Heart left ventricle (tissue), 16 donors: ENCODE data around the gene RNF121. TPM values are rescaled to one million over a fixed set of nuclear protein-coding genes. Genes with fewer than 3 reads are reported as not detected.
"Not testable (repeated sequence)": the region's sequence is repeated elsewhere in the genome, so short reads cannot be mapped to it uniquely, and the experiment has no call there.

Source experiments
- ATAC-seq, 4 donors: fragments of 200-7000 bp; cut with Tn5 transposase; one replicate each; pipeline ENCODE4 v1.9.1; 2020 to 2022; ENCODE audit warnings: moderate library complexity in 4 of 4, mild to moderate bottlenecking in 3 of 4, moderate number of reproducible peaks in 1 of 4
- DNase-seq, 5 donors: peaks; one replicate each; pipeline ENCODE4 v3.0.0-alpha.2; 2020
- H3K27ac ChIP-seq, 12 donors: fragments of 200-600 bp; sonication (generic) in 4 of 12; one replicate each; pipeline versions ENCODE4 v1.5.0 to v1.8.0; 2016 to 2022; ENCODE audit warnings: mild to moderate bottlenecking in 2 of 12
- H3K27me3 ChIP-seq, 9 donors: fragments of 200-600 bp; sonication (generic) in 2 of 9; one replicate each; pipeline versions ENCODE4 v1.5.1 to v1.8.0; 2016 to 2022; ENCODE audit warnings: mild to moderate bottlenecking in 3 of 9
- H3K36me3 ChIP-seq, 9 donors: fragments of 200-600 bp; sonication (generic) in 2 of 9; one replicate each; pipeline versions ENCODE4 v1.5.0 to v1.8.0; 2018 to 2022; ENCODE audit warnings: mild to moderate bottlenecking in 2 of 9
- H3K4me1 ChIP-seq, 12 donors: fragments of 200-600 bp; sonication (generic) in 4 of 12; one replicate each; pipeline versions ENCODE4 v1.5.0 to v1.8.0; 2016 to 2022; ENCODE audit warnings: mild to moderate bottlenecking in 3 of 12
- H3K4me3 ChIP-seq, 12 donors: fragments of 200-600 bp; sonication (generic) in 4 of 12; one replicate each; pipeline versions ENCODE4 v1.5.0 to v1.8.0; 2017 to 2022; ENCODE audit warnings: mild to moderate bottlenecking in 9 of 12, moderate library complexity in 4 of 12
- H3K9me3 ChIP-seq, 12 donors: fragments of 200-600 bp; sonication (generic) in 4 of 12; one replicate each; pipeline versions ENCODE4 v1.5.0 to v1.8.0; 2016 to 2022; ENCODE audit warnings: mild to moderate bottlenecking in 1 of 12
- CTCF ChIP-seq, 12 donors: fragments of 200-600 bp; sonication (generic) in 4 of 12; IDR thresholded peaks; one replicate each; pipeline versions ENCODE4 v1.5.0 to v1.8.0; 2018 to 2022; ENCODE audit warnings: antibody characterized with exemption in 12 of 12, mild to moderate bottlenecking in 5 of 12
- POLR2A ChIP-seq, 2 donors: fragments of 450-650 bp; IDR thresholded peaks; one replicate each; pipeline ENCODE4 v1.6.1; 2017; ENCODE audit warnings: antibody characterized with exemption in 2 of 2, mild to moderate bottlenecking in 2 of 2, moderate library complexity in 2 of 2
- WGBS, 4 donors: extraction: QIAGEN DNeasy Blood & Tissue Kit in 2 of 4; methylation state at CpG; one replicate each; pipeline versions ENCODE4 v1.1.5 to v1.1.7; 2013 to 2018; 5-methylcytosine and 5-hydroxymethylcytosine counted together
- intact Hi-C, 10 donors: fragments of 100-400 bp; cut with DNase I; formaldehyde crosslinking; loops; one replicate each; pipeline versions ENCODE4 v1.11.1 to v1.14.2; 2022
- long read RNA-seq, 3 donors: library from polyadenylated mRNA; unstranded; transcript quantifications; one replicate each; pipeline ENCODE4 v2.0.0, GENCODE V29; 2020 to 2021
- polyA plus RNA-seq, 2 donors: library from polyadenylated mRNA; stranded (reverse); fragments of 200-250 nt; gene quantifications; one replicate each; pipeline ENCODE4 v1.2.3, GENCODE V29; 2013
- total RNA-seq, 9 donors: library from RNA; depleted of rRNA in 2 of 9; stranded (reverse); fragments of >200 nt in 2 of 9; fragmentation: NEBNext Ultra II Directional in 3 of 9; extraction: Animal tissue kit (Norgen Biotek cat#: 25700) in 3 of 9; gene quantifications; one replicate each; pipeline versions ENCODE4 v1.1.0 to v1.2.4, GENCODE V29; 2016 to 2023
- donor health status: ischemic (EF 13 %, LVEDD 7.1; RV severe dilation, severe dysfunction).
- donor health status: healthy with polysubstance abuse.
- donor health status: DM: no; HTN: yes; CAD: no.
- donor health status: DM: no; HTN: no; CAD: no.
- donor health status: ischemic (EF 25% LVEDD 6.9; RV normal size, moderate dysfunction).
- donor health status: ischemic (EF 25% LVEDD 5.7; RV mildly dilated, moderate dysfunction).
- donor health status: healthy.
- donor health status: DM: yes; HTN: yes; CAD: no.
- donor health status: ischemic (EF 35%, LVEDD 5.7; RV mildly dilated, moderate dysfunction).
- donor health status: nonischemic (EF 11% LVEDD 7.7; RV severe dilation, severe dysfunction).
- donor health status: DM: yes; HTN: yes; CAD: no.
- donor health status: PGD.
- donor health status: ischemic (EF 29% LVEDD 5.4; RV normal size, mild dysfunction).
- donor health status: nonischemic (EF 23%, LVEDD 6.1; RV moderate dilation, normal function).

Gene RNF121
- 10 to 100 TPM; 15.4 to 28.2 (median 22.0) TPM for total RNA-seq
- polyA plus RNA-seq, result 10 to 100 TPM in 1 of 2 donors, 1 to 10 TPM in 1; 8.0 to 45.3 TPM
- long read RNA-seq, donor 1, transcript RNF121-201 (9 exons, 2,625 nt), result major isoform, 7 of 11 reads
- long read RNA-seq, donor 1, partial matches to known transcripts, result 0 of 11 reads
- long read RNA-seq, donor 1, other reads (novel, unspliced or antisense), result 3 of 11 reads
- long read RNA-seq, donor 2, transcript RNF121-201 (9 exons, 2,625 nt), result major isoform, 19 of 25 reads
- long read RNA-seq, donor 2, partial matches to known transcripts, result 1 of 25 reads
- long read RNA-seq, donor 2, other reads (novel, unspliced or antisense), result 5 of 25 reads
- long read RNA-seq, donor 3, transcript RNF121-201 (9 exons, 2,625 nt), result major isoform, 11 of 16 reads
- long read RNA-seq, donor 3, partial matches to known transcripts, result 2 of 16 reads
- long read RNA-seq, donor 3, other reads (novel, unspliced or antisense), result 2 of 16 reads

DNA sequence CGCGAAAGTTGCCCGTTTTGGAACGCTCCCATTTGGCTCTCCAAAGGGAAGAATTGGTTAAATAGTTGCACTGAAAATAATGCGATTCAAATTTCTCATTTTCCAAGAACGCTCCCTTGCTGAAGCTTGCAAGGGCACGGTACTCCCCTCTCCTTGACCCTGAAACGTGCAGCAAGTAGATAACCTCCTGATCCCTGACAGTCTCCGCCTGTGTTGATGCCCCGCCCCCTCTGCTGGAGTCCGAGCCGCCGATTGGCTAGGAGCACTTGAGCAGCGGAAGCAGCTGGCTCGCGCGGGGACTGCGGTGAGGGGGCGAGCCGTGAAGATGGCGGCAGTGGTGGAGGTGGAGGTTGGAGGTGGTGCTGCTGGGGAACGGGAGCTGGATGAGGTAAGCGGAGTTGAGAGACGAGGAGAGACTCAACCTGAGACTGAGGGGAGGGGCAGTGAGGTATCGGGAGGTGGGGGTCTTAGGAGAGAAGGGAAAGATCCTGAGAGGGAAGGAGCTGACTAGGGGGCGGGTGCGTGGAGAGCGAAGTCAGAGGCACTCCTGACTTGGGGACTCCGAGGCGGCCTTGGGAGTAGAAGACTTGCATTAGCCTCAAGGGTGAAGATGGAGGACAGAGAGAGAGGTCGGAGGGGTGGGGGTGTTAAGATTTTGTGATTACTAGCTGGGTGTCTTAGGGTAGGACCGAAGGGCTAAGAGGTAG, at the start of gene RNF121:
TSS of gene RNF121 (plus strand) at position 310 of the 707 bp plus-strand sequence. CDS start at position 326, 16 bp downstream.
- intact Hi-C loops, result loop anchor here in 1 of 10 donors (5.0 kb wide), 1 partner anchor 173 kb away; the partner anchor contains the start of gene LAMTOR1

DNA sequence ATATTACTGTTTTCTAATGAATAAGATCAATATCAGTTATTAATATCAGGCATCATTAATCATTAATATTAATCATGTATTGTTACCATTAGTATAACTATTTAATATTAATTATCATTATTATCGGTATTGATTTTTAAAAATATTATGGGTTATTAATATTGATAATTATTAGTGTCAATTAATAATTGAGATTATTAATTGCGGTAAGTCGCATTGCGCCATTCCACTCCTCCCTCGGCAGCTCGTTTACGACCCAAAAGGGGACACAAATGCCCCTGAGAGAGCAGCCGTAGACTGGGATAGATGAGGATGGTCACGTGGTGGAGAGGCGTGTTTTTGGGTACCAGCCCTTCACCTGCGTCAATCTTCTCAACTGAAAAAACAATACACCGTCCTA, 43.0 kb upstream of the RNF121 start:
- WGBS, 4 donors, result 97 to 98% (median 97%) methylated on average over 12 of the region's 12 CpGs
- intact Hi-C loops, H3K27me3 ChIP-seq, H3K9me3 ChIP-seq, H3K4me3 ChIP-seq, DNase-seq, H3K4me1 ChIP-seq, H3K27ac ChIP-seq, ATAC-seq, H3K36me3 ChIP-seq: not testable (repeated sequence)

More for the DNA sequence above, at the start of gene RNF121:
- H3K36me3 ChIP-seq, result peaks cover 0 to 13% (median 0%) of the 10 kb centered on the region in 9 donors
- peaks cover 4 to 52% (median 30%) of the 10 kb centered on the region in 12 donors for H3K4me1 ChIP-seq
- TF ChIP-seq CTCF (IDR thresholded peaks at IDR 0.05) (no peak), POLR2A (IDR thresholded peaks at IDR 0.05) (peak in 1 of 2 donors; percentile 50)
- DNase-seq, result peak; percentile 98
- no peaks in the 10 kb centered on the region for H3K27me3 ChIP-seq
- ATAC-seq, result peak; percentile 99 to 100 (median 99)
- peak within 1 kb of the TSS; percentile 83 to 97 (median 88) for H3K27ac ChIP-seq
- WGBS, 4 donors, result 0 to 1% (median 0%) methylated on average over 32 of the region's 32 CpGs
- peak within 1 kb of the TSS; percentile 67 to 93 (median 82) for H3K4me3 ChIP-seq
- no peaks in the 10 kb centered on the region for H3K9me3 ChIP-seq

DNA sequence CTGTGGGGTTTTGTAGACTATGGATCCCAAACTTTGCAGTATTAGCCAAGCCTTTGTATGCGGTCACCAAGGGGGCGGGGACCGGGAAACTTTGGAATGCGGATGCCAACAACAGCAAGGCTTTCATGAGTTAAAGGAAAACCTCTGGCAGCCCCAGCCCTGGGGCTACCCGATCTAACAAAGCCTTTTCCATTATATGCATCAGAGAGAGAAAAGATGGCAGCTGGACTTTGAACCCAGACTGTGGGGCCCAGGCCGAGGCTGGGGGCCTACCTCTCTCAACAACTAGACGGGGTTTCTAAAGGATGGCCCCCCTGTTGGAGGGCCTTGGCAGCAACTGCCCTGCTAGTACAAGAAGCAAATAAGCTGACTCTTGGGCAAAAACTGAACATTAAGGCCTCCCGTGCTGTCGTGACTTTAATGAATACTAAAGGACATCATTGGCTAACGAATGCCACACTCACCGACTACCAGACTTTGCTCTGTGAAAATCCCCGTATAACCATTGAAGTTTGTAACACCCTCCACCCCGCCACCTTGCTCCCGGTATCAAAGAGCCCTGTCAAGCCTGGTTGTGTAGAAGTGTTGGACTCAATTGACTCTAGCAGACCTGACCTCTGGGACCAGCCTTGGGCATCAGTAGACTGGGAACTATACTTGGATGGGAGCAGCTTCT, 40.4 kb upstream of the RNF121 start:
- 92 to 94% (median 93%) methylated on average over 12 to 14 of the region's 14 CpGs for WGBS, 4 donors
- H3K4me1 ChIP-seq, H3K27ac ChIP-seq, H3K9me3 ChIP-seq, intact Hi-C loops, ATAC-seq, H3K27me3 ChIP-seq, H3K36me3 ChIP-seq, DNase-seq, H3K4me3 ChIP-seq: not testable (repeated sequence)

DNA sequence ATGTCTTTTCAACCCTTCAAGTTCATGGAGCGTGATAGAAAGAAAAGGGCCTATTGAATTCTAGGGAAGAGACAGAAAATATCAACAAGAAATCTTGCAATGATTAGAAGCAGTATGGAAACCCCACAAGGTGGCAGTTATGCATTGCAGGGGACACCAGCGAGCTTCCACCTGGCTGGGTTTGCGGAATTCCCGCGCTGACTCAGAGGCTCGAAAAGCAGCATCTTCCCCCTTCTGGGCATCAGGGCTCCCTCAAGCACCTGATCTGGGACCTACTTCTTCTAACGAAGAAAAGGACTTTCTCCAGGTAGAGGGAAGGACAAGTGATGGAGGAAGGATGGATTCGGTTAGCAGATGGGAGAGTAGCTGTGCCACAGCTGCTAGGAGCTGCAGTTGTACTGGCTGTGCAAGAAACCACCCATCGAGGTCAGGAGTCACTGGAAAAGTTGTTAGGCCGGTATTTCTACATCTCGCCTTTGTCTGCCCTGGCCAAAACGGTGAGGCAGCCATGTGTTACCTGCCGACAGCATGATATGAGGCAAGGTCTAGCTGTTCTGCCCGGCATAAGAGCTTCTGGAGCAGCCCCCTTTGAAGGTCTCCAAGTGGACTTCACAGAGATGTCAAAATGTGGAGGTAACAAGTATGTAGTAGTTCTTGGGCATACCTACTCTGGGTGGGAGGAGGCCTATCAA, 39.5 kb upstream of the RNF121 start:
- 91 to 95% (median 92%) methylated on average over 14 of the region's 14 CpGs for WGBS, 4 donors

GRCh38 chr11:71895961-71896360, 32.9 kb upstream of the RNF121 start:
- Histone ChIP-seq H3K4me1 (no peaks in the 10 kb centered on the region), H3K9me3 (no peaks in the 10 kb centered on the region), H3K27me3 (no peaks in the 10 kb centered on the region), H3K27ac (no peak overlapping the region), H3K36me3 (no peaks in the 10 kb centered on the region), H3K4me3 (no peak overlapping the region)
- intact Hi-C loops, result no loop called here
- 89 to 98% (median 96%) methylated on average over 12 of the region's 12 CpGs for WGBS, 4 donors
- TF ChIP-seq POLR2A (IDR thresholded peaks at IDR 0.05) (no peak), CTCF (IDR thresholded peaks at IDR 0.05) (no peak)
- DNase-seq, result no peak
- no peak for ATAC-seq

More for the DNA sequence above, 39.5 kb upstream of the RNF121 start:
- H3K4me3 ChIP-seq, DNase-seq, ATAC-seq, intact Hi-C loops, H3K4me1 ChIP-seq, H3K9me3 ChIP-seq, H3K36me3 ChIP-seq, H3K27me3 ChIP-seq, H3K27ac ChIP-seq: not testable (repeated sequence)

DNA sequence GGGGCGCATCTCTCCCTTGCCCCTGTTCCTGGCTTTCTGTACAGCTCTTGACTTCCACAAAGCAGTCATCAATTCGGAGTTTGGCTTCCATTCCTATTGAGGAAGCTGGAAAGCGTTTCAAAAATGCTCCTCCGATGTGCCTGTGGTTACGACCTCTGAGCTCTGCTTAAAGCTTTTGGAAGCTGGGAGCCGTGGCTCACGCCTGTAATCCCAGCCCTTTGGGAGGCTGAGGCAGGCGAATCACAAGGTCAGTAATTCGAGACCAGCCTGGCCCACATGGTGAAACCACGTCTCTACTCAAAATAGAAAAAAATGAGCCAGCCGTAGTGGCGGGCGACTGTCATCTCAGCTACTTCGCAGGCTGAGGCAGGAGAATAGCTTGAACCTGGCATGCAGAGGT, 27.7 kb upstream of the RNF121 start:
- peaks cover 0 to 16% (median 0%) of the 10 kb centered on the region in 9 donors for H3K36me3 ChIP-seq
- DNase-seq, H3K4me1 ChIP-seq, H3K9me3 ChIP-seq, H3K27ac ChIP-seq, H3K4me3 ChIP-seq, H3K27me3 ChIP-seq, ATAC-seq, intact Hi-C loops: not testable (repeated sequence)
- 79 to 86% (median 84%) methylated on average over 14 of the region's 14 CpGs for WGBS, 4 donors
